Stimulated activated CD4-positive, alpha-beta T cell treated with anti-CD3 and anti-CD28 coated beads, Interleukin-15, amount 100 ng/mL, for 24 hours (primary cell): ENCODE data around the gene RAB15.
"Not testable (repeated sequence)": the region's sequence is repeated elsewhere in the genome, so short reads cannot be mapped to it uniquely, and the experiment has no call there.

Source experiments
- DNase-seq: peaks from one replicate; pipeline ENCODE4 v3.0.0-alpha.2; 2020

The RAB15 gene

GRCh38 chr14:64937171-64937820 is 34.8 kb downstream of the RAB15 start:
- no peak for DNase-seq

GRCh38 chr14:64935508-64935907 is 36.6 kb downstream of the RAB15 start:
- no peak for DNase-seq

GRCh38 chr14:64934338-64934929 is 37.7 kb downstream of the RAB15 start:
- DNase-seq, result no peak

- DNase-seq, result no peak
Measured at GRCh38 chr14:64932231-64932630, 39.9 kb downstream of the RAB15 start.

- DNase-seq, result no peak
Measured at GRCh38 chr14:64931123-64931522, 41.0 kb downstream of the RAB15 start.

GRCh38 chr14:64930085-64930843 is 41.9 kb downstream of the RAB15 start:
- DNase-seq, result no peak

GRCh38 chr14:64929014-64929359 is 43.1 kb downstream of the RAB15 start:
- no peak for DNase-seq

- DNase-seq, result no peak
Measured at GRCh38 chr14:64928239-64929013, 43.7 kb downstream of the RAB15 start.

GRCh38 chr14:64927031-64927430 is 45.1 kb downstream of the RAB15 start:
- no peak for DNase-seq

GRCh38 chr14:64926398-64926995 is 45.6 kb downstream of the RAB15 start:
- no peak for DNase-seq

- DNase-seq, result no peak
Measured at GRCh38 chr14:64923015-64923414, 49.1 kb downstream of the RAB15 start.

GRCh38 chr14:64920465-64920864 is 51.7 kb downstream of the RAB15 start:
- DNase-seq, result no peak

GRCh38 chr14:64919618-64920017 is 52.5 kb downstream of the RAB15 start:
- no peak for DNase-seq

GRCh38 chr14:64919215-64919614 is 52.9 kb downstream of the RAB15 start:
- no peak for DNase-seq

GRCh38 chr14:64918216-64918615 is 53.9 kb downstream of the RAB15 start:
- no peak for DNase-seq

GRCh38 chr14:64915797-64916196 is 56.3 kb downstream of the RAB15 start:
- DNase-seq, result no peak

- no peak for DNase-seq
Measured at GRCh38 chr14:64915029-64915424, 57.1 kb downstream of the RAB15 start.

- peak; percentile 99 for DNase-seq
Measured at GRCh38 chr14:64914237-64915028, 57.7 kb downstream of the RAB15 start, which contains the start of gene CHURC1. TSS of gene CHURC1 (plus strand) at chr14:64914455. CDS start at chr14:64914496, 41 bp downstream.

GRCh38 chr14:64913477-64913876 is 58.7 kb downstream of the RAB15 start:
- DNase-seq, result not testable (repeated sequence)

GRCh38 chr14:64912261-64912660 is 59.9 kb downstream of the RAB15 start:
- no peak for DNase-seq

GRCh38 chr14:64910847-64911495 is 61.2 kb downstream of the RAB15 start:
- DNase-seq, result no peak

GRCh38 chr14:64906022-64906421 is 66.1 kb downstream of the RAB15 start:
- DNase-seq, result no peak
